Transverse colon (tissue), 4 donors: ENCODE results near the gene PIH1D1. TPM values are rescaled to one million over a fixed set of nuclear protein-coding genes. Genes with fewer than 3 reads are reported as not detected.

ENCODE experiments used
- DNase-seq: peaks from one replicate; pipeline ENCODE4 v3.0.0-alpha.2; 2019
- H3K27ac ChIP-seq, 4 donors: fragments of 200-600 bp; sonication (generic); 2 replicates each; pipeline ENCODE4 v1.5.1; 2016 to 2018; ENCODE audit warnings: inconsistent platforms in 4 of 4
- H3K27me3 ChIP-seq: fragments of 200-600 bp; sonication (generic); 2 replicates; pipeline ENCODE4 v1.5.1; 2017; ENCODE audit warnings: inconsistent platforms
- H3K36me3 ChIP-seq, 4 donors: fragments of 200-600 bp; sonication (generic); 2 replicates each; pipeline ENCODE4 v1.5.1; 2017 to 2019; ENCODE audit warnings: inconsistent platforms in 4 of 4
- H3K4me1 ChIP-seq, 4 donors: fragments of 200-600 bp; sonication (generic); 2 replicates each; pipeline ENCODE4 v1.5.1; 2017 to 2020; ENCODE audit warnings: inconsistent platforms in 4 of 4
- H3K4me3 ChIP-seq, 4 donors: fragments of 200-600 bp; sonication (generic); 1 replicate in 1 of 4; 2 replicates in 3 of 4; pipeline versions ENCODE4 v1.5.1 to v1.6.1; 2017 to 2019; ENCODE audit warnings: inconsistent platforms in 4 of 4
- H3K9me3 ChIP-seq, 2 donors: fragments of 200-600 bp; sonication (generic); 2 replicates each; pipeline ENCODE4 v1.5.1; 2017 to 2019; ENCODE audit warnings: inconsistent platforms in 2 of 2
- CTCF ChIP-seq, 5 experiments: fragments of 200-600 bp in 3 of 5; fragments of 450-650 bp in 2 of 5; sonication (generic) in 3 of 5; IDR thresholded peaks; 1 replicate in 2 of 5; 2 replicates in 3 of 5; pipeline ENCODE4 v1.5.1; 2016 to 2017; ENCODE audit warnings: antibody characterized with exemption in 5 of 5, inconsistent platforms in 3 of 5, mild to moderate bottlenecking in 2 of 5, moderate library complexity in 1 of 5
- EP300 ChIP-seq: sonication (generic); formaldehyde crosslinking; IDR thresholded peaks from one replicate; pipeline ENCODE4 v1.6.1; 2017; ENCODE audit warnings: antibody characterized with exemption, low read depth
- POLR2A ChIP-seq: fragments of 450-650 bp; IDR thresholded peaks from one replicate; pipeline ENCODE4 v1.6.1; 2016; ENCODE audit warnings: antibody characterized with exemption, mild to moderate bottlenecking, moderate library complexity
- POLR2AphosphoS5 ChIP-seq, 3 donors: sonication (generic); formaldehyde crosslinking; IDR thresholded peaks; one replicate each; pipeline ENCODE4 v1.6.1; 2016; ENCODE audit warnings: antibody characterized with exemption in 3 of 3
- WGBS, 2 donors: methylation state at CpG; one replicate each; pipeline ENCODE4 v1.1.5; 2018; ENCODE audit warnings: low coverage in 1 of 2; 5-methylcytosine and 5-hydroxymethylcytosine counted together
- in situ Hi-C, 4 donors: fragments of 200-750 bp; cut with MboI; loops; one replicate each; pipeline versions ENCODE4 v1.15.0 to v1.15.1; 2017; ENCODE audit warnings: low sequenced_read_pairs in 3 of 4, low pct_ligation_motif_present in 1 of 4, low pct_unique_long_range_greater_than_20kb in 1 of 4
- intact Hi-C: fragments of 100-400 bp; cut with DNase I; formaldehyde crosslinking; loops from one replicate; pipeline ENCODE4 v1.15.1; 2023; ENCODE audit warnings: low total_unique reads
- small RNA-seq, 4 donors: library from RNA; depleted of rRNA; stranded (forward); fragments of <200 nt; gene quantifications; one replicate each; pipeline ENCODE3, GENCODE V24; 2016
- total RNA-seq, 4 donors: library from RNA; depleted of rRNA; stranded (reverse); fragments of >200 nt; gene quantifications; one replicate each; pipeline ENCODE4 v1.1.0, GENCODE V29; 2016

PIH1D1 gene
- total RNA-seq, 4 donors from 2014 or later: 52.7 to 105 (median 90.4) TPM

- H3K4me3 ChIP-seq: no peak overlapping the region
- H3K4me1 ChIP-seq: no peaks in the 10 kb centered on the region
- no peaks in the 10 kb centered on the region for H3K36me3 ChIP-seq
- peaks cover 5% of the 10 kb centered on the region for H3K27me3 ChIP-seq
- no peak overlapping the region for H3K27ac ChIP-seq
- intact Hi-C loops: no loop called here
- DNase-seq: no peak
- H3K9me3 ChIP-seq: no peaks in the 10 kb centered on the region
- 84% methylated on average over 6 of the region's 6 CpGs; no CpG with 5 or more reads in 1 of the 2 donors for WGBS, 2 donors
- no peak for TF ChIP-seq CTCF (IDR thresholded peaks at IDR 0.05)
- TF ChIP-seq EP300: no peak
- TF ChIP-seq POLR2AphosphoS5 (IDR thresholded peaks at IDR 0.05): no peak
- TF ChIP-seq POLR2A: no peak
- in situ Hi-C loops: loop anchor here in 1 of 4 donors (10.0 kb wide), 1 partner anchor 46 kb away; the partner anchor contains the start of gene SLC17A7
Measured at GRCh38 chr19:49398931-49399330, 52.7 kb downstream of the PIH1D1 start.

- no peak overlapping the region for H3K4me3 ChIP-seq
- no peaks in the 10 kb centered on the region for H3K9me3 ChIP-seq
- in situ Hi-C loops (loop anchor here in 1 of 4 donors (10.0 kb wide), 1 partner anchor 47 kb away; the partner anchor contains the start of gene SLC17A7), intact Hi-C loops (no loop called here)
- H3K4me1 ChIP-seq: no peaks in the 10 kb centered on the region
- no peaks in the 10 kb centered on the region for H3K36me3 ChIP-seq
- no peak for DNase-seq
- WGBS, 2 donors: 68% methylated on average over 11 of the region's 11 CpGs; no CpG with 5 or more reads in 1 of the 2 donors
- no peak overlapping the region for H3K27ac ChIP-seq
- TF ChIP-seq EP300 (no peak), POLR2A (no peak), POLR2AphosphoS5 (IDR thresholded peaks at IDR 0.05) (no peak), CTCF (IDR thresholded peaks at IDR 0.05) (no peak)
- peaks cover 8% of the 10 kb centered on the region for H3K27me3 ChIP-seq
Measured at GRCh38 chr19:49398001-49398615, 53.5 kb downstream of the PIH1D1 start.

GRCh38 chr19:49396738-49397505, 54.7 kb downstream of the PIH1D1 start:
- Histone ChIP-seq H3K27ac (no peak overlapping the region), H3K27me3 (peaks cover 8% of the 10 kb centered on the region), H3K9me3 (no peaks in the 10 kb centered on the region), H3K36me3 (no peaks in the 10 kb centered on the region), H3K4me3 (no peak overlapping the region), H3K4me1 (no peaks in the 10 kb centered on the region)
- in situ Hi-C loops: loop anchor here in 1 of 4 donors (10.0 kb wide), 1 partner anchor 48 kb away; the partner anchor contains the start of gene SLC17A7
- intact Hi-C loops: no loop called here
- 74 to 88% methylated on average over 5 to 8 of the region's 8 CpGs for WGBS, 2 donors
- no peak for DNase-seq
- TF ChIP-seq POLR2A: no peak
- no peak for TF ChIP-seq POLR2AphosphoS5 (IDR thresholded peaks at IDR 0.05)
- no peak for TF ChIP-seq EP300
- no peak for TF ChIP-seq CTCF (IDR thresholded peaks at IDR 0.05)

Small RNA genes lying within 50 kb of the gene (small RNA-seq; reads per million reads assigned to genes)
- 78.2 to 103 (median 94.2) reads per million in 4 donors for gene MIR150
- gene SNORD32A: 0 reads per million in 4 donors
- gene SNORD33: 0 reads per million in 4 donors
- gene SNORD34: 0 reads per million in 4 donors
- 0 reads per million in 4 donors for gene SNORD35A
- gene SNORD35B: 0 reads per million in 4 donors

Other genes with a start within 250 kb of the PIH1D1 start
- under 1 TPM in 3 of 4 donors, not detected in 1; 0.40 to 0.75 (median 0.48) TPM for gene SLC6A16, start 126.6 kb downstream of the PIH1D1 start, total RNA-seq
- gene CD37, start 116.4 kb downstream of the PIH1D1 start, total RNA-seq: 10 to 100 TPM in 3 of 4 donors, 1 to 10 TPM in 1; 8.5 to 24.0 (median 13.3) TPM
- 10 to 100 TPM in 3 of 4 donors, 1 to 10 TPM in 1; 5.6 to 20.3 (median 10.9) TPM for gene TEAD2, start 89.4 kb downstream of the PIH1D1 start, total RNA-seq
- 1 to 10 TPM in 1 of 4 donors, not detected in 3; 2.2 TPM for gene DKKL1, start 87.9 kb downstream of the PIH1D1 start, total RNA-seq
- gene KASH5, start 63.6 kb downstream of the PIH1D1 start, total RNA-seq: not detected
- not detected for gene PTH2, start 28.4 kb downstream of the PIH1D1 start, total RNA-seq
- not detected for gene GFY, start 26.4 kb downstream of the PIH1D1 start, total RNA-seq
- 1 to 10 TPM in 1 of 4 donors, under 1 TPM in 1, not detected in 2; 0.55 to 1.1 TPM for gene SLC17A7, start 10.3 kb downstream of the PIH1D1 start, total RNA-seq
- gene ALDH16A1, start 1.4 kb upstream of the PIH1D1 start, total RNA-seq: 100 to 1,000 TPM in 1 of 4 donors, 10 to 100 TPM in 3; 24.3 to 465 (median 43.1) TPM
- 1 to 10 TPM in 2 of 4 donors, under 1 TPM in 1, not detected in 1; 1.00 to 4.0 (median 3.2) TPM for gene FLT3LG, start 22.4 kb upstream of the PIH1D1 start, total RNA-seq
- gene RPL13A, start 35.8 kb upstream of the PIH1D1 start, total RNA-seq: 1,000 to 10,000 TPM; 1,219 to 2,956 (median 2,884) TPM
- 1,000 to 10,000 TPM; 1,601 to 4,774 (median 2,823) TPM for gene RPS11, start 44.6 kb upstream of the PIH1D1 start, total RNA-seq
- 100 to 1,000 TPM; 425 to 562 (median 519) TPM for gene FCGRT, start 60.8 kb upstream of the PIH1D1 start, total RNA-seq
- gene RCN3, start 76.2 kb upstream of the PIH1D1 start, total RNA-seq: 100 to 1,000 TPM in 1 of 4 donors, 10 to 100 TPM in 3; 26.2 to 119 (median 57.4) TPM
- gene NOSIP, start 128.7 kb upstream of the PIH1D1 start, total RNA-seq: 100 to 1,000 TPM in 1 of 4 donors, 10 to 100 TPM in 3; 56.5 to 105 (median 74.4) TPM
- gene PRRG2, start 129.5 kb upstream of the PIH1D1 start, total RNA-seq: 10 to 100 TPM in 2 of 4 donors, 1 to 10 TPM in 1, under 1 TPM in 1; 0.40 to 22.7 (median 12.2) TPM
- gene PRR12, start 139.4 kb upstream of the PIH1D1 start, total RNA-seq: 10 to 100 TPM; 12.2 to 54.7 (median 30.0) TPM
- gene RRAS, start 188.3 kb upstream of the PIH1D1 start, total RNA-seq: 10 to 100 TPM; 31.8 to 97.6 (median 58.2) TPM
- gene SCAF1, start 190.4 kb upstream of the PIH1D1 start, total RNA-seq: 100 to 1,000 TPM in 1 of 4 donors, 10 to 100 TPM in 3; 20.2 to 118 (median 32.7) TPM
- gene IRF3, start 214.0 kb upstream of the PIH1D1 start, total RNA-seq: 100 to 1,000 TPM in 2 of 4 donors, 10 to 100 TPM in 2; 73.0 to 164 (median 104) TPM
- gene BCL2L12, start 214.1 kb upstream of the PIH1D1 start, total RNA-seq: 10 to 100 TPM in 1 of 4 donors, 1 to 10 TPM in 3; 5.4 to 10.2 (median 6.9) TPM
- gene PRMT1, start 225.5 kb upstream of the PIH1D1 start, total RNA-seq: 100 to 1,000 TPM in 1 of 4 donors, 10 to 100 TPM in 3; 45.6 to 116 (median 70.3) TPM
- under 1 TPM in 2 of 4 donors, not detected in 2; 0.41 to 0.95 TPM for gene ADM5, start 237.8 kb upstream of the PIH1D1 start, total RNA-seq
- 10 to 100 TPM in 1 of 4 donors, 1 to 10 TPM in 3; 1.5 to 10.9 (median 2.2) TPM for gene CPT1C, start 239.3 kb upstream of the PIH1D1 start, total RNA-seq